Activated naive CD4-positive, alpha-beta T cell treated with anti-CD3 and anti-CD28 coated beads, Interleukin-2, amount 50 U/mL, for 16 hours (primary cell): Measurements from ENCODE around the gene TRAPPC6A.

Experiments used
- DNase-seq: peaks from one replicate; pipeline ENCODE4 v3.0.0-alpha.2; 2020

TRAPPC6A gene, protein sequence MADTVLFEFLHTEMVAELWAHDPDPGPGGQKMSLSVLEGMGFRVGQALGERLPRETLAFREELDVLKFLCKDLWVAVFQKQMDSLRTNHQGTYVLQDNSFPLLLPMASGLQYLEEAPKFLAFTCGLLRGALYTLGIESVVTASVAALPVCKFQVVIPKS

DNA sequence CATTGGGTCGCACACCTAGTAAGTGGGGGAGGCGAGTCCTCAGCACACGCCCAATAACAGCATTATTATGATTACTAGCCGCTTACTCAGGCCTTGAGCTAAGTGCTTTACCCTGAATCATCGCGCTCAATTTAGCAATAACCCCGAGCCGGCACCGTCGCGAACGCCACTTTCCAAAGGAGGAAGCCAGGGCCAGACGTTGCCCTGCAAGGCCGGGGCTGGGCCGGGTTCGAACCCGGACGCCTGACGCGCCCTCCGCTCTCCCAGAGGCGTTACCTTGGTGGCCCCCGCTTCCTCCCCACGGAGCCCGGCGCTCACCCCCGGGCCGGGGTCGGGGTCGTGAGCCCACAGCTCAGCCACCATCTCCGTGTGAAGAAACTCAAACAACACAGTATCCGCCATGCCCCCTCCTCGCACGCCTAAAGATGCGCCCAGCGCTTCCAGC is at the start of gene TRAPPC6A:
TRAPPC6A (minus strand) TSS at position 421 of the 445 bp plus-strand sequence; CDS start at position 402, 19 bp downstream.
- no peak for DNase-seq

DNA sequence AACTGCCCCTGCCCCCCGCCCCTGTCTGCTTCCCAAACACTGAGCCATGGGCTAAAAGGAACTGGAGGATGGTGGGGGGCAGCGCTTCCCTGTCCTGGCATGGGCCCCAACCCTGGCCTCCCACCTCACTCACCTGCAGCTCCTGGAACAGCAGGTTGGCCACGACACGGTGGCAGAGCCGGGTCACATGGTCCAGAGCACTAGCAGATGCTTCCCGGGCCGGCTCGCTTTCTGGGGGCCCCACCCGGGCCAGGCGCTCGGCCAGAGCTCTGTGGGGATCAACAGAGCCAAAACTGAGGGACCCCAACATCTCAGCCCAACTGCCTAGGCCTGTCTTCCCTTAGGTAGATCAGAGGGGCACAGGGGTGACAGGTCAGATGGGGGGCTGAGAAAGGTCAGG is 46.6 kb upstream of the TRAPPC6A start:
- no peak for DNase-seq

DNA sequence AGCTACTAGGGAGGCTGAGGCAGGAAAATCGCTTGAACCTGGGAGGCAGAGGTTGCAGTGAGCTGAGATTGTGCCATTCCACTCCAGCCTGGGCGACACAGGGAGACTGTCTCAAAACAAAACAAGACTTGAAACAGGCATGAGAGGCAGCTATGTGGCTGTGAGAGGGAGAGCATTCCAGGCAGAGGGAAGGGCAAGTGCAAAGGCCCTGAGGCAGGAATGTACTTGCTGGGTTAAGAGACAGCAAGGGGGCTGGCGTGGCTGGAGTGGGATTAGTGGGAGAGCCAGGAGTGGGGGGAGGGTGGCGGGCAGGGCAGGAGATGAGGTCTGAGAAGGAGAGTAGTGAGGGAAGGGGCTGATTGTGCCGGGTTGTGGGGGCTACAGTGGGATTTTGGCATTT is 45.8 kb upstream of the TRAPPC6A start:
- no peak for DNase-seq

DNA sequence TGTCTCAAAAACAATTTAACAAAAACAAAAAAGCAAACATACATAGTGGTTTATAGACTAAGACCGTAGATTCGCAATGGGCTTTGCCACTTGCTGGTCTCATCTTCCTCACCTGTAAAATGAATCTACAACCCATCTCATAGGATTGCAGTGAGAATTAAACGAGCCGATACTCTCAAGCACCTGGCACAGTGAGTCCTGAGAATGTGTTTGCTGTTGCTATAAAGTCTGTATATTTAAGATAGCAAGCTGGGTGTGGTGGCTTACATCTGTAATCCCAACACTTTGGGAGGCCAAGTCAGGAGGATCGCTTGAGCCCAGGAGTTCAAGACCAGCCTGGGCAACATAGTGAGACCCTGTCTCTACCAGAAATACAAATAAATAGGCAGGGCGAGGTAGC is 44.7 kb upstream of the TRAPPC6A start:
- no peak for DNase-seq

DNA sequence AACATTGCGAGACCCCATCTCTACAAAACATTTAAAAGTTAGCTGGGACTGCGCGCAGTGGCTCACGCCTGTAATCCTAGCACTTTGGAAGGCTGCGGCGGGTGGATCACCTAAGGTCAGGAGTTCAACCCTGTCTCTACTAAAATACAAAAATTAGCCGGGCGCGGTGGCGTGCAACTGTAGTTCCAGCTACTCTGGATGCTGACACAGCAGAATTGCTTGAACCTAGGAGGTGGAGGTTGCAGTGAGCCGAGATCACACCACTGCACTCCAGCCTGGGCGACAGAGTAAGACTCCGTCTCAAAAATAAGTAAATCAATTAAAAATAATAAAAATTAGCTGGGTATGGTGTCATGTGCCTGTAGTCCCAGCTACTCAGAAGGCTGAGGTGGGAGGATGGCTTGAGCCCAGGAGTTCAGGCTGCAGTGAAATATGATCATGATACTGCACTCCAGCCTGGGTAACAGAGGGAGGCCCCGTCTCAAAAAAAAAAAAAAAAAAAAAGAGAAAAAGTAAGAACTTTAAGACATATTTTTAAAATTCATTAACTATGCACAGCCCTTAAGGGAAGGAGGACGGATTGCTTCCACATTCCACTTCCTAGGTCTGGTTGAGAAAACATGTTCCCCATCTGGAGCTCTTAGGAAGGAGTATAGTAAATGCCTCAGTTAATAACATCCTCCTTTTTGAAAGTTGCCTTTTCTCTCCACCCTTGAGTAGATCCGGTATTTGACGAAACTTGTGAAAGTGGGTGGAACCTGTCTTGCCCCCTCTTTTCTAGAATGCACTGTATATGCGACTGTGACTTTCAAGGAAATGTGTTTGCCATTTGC is 41.1 kb upstream of the TRAPPC6A start:
- DNase-seq = no peak

DNA sequence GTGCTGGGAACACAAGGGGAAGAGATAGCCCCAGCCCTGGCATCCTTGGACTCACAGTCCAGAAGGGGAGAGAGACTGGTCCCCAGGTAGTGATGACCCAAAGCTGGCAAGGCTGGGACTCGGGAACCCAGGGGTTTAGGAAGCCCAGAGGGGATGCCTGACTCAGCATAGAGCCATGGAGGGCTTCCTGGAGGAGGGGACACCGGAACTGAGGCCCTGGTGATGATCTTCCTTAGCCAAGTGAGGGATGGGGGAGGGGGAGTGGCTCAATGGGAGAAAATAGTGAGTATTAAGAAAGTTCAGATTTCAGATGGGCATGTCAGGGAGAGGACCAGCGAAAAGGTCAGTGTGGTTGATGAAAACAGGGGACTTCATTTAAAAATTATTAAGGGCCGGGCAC is 40.4 kb upstream of the TRAPPC6A start:
- no peak for DNase-seq

DNA sequence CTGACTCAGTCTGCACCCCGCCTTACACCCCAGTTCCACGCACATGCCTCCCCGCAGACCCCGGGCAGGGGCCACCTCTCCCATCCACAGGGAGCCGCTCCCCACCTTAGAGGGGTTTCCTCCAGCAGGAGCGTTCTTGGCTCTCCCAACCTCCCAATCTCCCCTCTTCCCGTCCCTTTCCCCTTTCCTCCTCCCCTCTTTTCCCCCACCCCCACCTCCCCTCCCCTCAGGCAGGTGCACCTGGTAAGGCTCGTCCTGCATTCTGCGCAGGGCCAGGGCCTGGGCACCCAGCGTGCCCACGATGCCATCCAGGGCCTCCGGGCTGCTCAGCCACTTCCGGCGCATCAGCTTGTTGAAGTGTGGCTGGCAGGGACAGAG is 39.9 kb upstream of the TRAPPC6A start:
- DNase-seq = no peak

DNA sequence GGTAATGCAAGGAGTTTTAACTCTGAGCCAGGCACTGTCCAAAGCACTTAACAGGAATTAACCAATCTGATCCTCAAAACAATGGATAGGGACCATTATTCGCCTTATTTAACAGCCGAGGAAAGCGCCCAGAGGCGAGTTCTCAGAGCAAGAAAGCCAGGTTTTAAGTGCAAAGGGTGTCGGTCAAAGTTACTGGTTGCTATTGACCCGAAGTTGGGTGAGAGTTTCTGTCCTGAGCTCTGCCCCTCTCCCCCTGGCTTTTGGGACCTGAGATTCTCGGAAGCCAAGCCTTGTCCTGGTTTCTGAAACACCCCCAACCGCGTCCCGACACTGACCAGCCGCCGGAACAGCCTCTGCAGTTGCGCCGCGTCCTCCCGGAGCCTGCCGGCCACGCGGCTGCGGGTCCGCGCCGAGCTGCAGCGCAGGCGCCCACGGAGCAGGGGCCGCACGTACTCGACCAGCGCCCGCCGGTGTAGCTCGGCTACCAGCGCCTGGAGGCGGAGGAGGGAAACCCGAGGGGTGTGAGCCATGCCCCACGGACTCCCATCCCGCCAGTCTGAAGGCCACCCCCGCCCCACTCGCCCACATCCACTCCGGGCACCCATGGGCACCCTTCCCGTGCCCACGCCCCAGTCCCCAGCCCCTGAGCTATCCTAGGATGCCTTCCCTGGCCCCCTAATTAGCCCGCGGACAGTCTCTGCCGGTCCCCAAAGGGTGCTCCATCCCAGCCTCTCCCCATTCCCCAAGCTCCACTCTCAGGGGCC is 39.3 kb upstream of the TRAPPC6A start:
- no peak for DNase-seq

DNA sequence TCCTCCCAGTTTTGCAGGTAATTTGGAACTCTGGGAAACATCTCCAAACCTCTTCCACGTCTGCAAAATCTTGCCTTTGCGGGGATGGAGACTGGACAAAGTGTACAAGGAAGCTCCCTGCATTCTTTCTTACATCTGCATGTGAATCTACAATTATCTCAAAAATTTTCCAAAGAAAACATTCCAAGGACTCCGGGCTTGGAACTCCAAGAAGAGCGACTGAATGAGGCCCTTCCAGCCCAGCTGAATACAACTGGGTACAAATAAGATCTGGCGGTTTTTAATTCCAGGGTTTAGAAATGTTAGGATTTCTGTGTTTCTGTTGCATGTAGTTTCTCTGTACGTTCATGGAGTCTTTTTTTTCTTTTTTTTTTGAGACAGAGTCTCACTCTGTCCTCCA is 38.6 kb upstream of the TRAPPC6A start:
- no peak for DNase-seq

DNA sequence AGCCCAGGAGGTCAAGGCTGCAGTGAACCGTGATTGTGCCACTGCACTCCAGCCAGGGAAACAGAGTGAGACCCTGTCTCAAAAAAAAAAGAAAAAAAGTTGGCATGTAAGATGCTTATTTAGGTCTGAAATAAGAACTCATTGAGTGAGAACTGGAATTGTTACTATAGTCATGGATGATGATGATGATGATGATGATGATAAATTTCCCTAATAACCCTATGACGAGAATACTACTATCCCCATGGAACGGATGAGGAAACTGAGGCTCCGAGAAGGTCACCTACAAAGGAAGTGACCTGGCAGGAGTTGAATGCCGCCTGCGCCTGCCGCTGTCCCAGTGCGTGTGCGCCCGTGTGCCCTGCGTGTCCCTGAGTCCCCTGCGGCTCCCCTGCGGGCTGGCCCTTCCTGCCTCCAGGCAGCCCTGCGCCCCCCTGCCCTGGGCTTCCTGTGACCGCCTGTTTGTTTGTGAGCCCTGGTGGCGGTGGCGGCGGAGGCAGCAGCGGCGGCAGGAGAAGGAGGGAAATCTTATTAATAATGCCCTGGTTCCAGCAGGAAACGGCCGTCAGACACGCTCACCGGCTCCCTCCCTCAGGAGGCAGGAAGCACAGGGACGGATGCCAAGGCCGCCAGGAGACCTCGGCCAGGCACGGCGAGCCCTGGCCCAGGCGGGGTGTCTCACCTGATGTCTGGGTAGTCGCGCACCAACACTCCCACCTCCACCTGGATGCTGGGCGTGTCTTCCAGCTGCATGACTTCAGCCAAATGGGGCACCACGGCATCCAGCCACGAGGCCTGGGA is 37.6 kb upstream of the TRAPPC6A start:
- DNase-seq = no peak

DNA sequence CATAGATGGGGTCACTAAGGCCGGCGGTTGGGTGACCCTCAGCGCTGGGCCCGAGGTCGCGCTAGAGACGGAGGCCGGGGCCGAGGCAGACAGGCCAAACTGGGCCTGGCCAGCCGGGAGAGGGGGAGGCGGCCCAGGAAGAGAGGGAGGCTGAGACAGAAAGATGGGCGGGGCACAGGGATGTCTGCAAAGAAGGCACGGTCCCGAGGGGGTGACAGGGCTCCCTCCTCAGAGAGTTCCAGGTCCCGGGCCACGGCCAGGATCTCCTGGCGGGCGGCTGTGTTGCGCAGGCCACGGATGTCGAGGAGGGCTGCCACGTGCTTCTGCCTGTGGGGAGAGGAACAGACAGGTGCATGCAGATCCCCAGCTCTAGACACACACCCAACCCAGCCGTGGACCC is 35.0 kb upstream of the TRAPPC6A start:
- no peak for DNase-seq

DNA sequence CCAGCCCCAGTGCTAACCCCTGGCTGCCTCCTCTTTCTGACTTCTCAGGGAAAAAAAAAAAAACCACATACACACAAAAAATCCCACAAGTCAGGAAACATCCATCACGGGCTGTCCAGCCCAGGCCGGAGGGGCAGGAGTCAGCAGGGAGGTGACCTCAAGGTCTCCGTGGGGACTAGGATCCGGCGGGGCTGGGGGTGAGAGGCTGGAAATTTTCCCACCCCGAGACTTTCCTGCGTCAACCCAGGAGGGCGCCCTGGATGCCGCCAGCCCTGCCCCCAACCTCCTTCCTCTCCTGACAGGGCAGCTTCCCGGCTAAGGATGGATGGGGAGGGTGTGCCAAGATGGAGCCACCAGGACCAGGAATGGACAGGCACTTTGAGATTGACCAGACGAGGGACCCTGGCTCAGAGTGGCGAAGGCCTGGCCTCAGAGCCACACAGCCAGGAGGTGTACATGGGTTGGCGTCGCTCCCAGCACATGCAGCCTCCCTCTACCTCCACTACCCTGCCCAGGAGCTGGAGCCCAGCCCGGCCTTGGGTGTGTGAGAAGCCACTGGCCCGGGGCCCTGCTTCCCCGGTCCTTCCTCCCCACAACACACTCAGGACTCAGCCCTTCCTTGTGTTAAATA is 33.8 kb upstream of the TRAPPC6A start:
- DNase-seq = no peak

DNA sequence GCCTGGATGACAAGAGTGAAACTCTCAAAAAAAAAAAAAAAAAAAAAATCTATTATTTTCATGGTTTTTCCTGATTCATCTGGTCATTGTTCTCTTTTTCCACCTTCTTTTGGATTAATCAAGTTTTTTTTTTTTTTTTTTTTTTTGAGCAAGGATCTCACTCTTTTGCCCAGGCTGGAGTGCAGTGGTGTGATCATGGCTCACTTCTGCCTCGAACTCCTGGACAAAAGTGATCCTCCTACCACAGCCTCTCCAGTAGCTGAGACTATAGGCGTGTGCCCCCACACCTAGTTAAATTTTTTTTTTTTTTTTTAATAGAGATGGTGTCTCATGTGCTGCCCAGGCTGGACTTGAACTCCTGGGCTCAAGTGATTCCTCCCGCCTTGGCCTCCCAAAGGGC is 28.3 kb upstream of the TRAPPC6A start:
- DNase-seq = no peak

DNA sequence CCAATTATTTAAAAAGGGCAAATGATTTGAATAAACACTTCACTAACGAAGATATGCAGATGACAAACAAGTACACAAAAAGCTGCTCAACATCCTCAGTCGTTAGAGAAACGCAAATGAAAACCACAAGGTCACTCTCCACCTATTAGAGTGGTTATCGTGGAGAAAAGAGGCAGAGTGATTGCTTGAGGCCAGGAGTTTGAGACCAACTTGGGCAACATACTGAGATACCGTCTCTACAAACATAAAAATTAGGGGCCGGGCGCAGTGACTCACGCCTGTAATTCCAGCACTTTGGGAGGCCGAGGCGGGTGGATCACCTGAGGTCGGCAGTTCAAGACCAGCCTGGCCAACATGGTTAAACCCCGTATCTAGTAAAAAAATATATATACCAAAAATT is 27.8 kb upstream of the TRAPPC6A start:
- no peak for DNase-seq

DNA sequence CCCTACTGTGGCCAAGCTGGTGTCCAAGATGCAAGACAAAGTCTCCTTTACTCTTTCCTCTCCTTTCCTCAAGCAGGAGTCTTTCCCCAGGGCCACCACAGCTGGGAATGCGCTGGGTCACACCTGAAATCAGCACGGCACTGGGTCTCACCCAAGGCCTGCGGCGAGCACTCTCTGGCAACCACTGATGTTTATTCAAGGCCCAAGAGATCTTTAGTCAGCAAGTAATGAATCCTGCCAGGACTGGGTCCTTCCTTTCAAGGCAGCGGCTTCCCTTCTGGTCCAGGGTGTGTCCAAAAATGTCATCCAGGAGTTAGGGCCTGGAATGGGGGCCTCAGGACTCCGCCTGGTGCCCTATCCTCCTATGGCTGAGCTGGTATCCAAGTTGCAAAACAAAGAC is 24.6 kb upstream of the TRAPPC6A start:
- no peak for DNase-seq

DNA sequence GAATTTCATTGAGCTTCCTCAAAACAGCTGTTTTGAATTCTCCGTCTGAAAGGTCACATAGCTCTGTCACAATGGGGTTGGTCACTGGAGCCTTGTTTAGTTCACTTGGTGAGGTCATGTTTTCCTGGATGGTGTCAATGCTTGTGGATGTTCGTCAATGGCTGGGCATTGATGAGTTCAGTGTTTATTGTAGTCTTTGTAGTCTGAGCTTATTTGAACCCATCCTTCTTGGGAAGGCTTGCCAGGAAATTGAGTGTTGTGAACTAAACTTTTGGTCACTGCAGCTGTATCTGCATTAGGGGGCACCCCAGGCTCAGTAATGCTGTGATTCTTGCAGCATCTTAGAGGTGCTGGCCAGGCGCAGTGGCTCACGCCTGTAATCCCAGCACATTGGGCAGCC is 22.5 kb upstream of the TRAPPC6A start:
- DNase-seq = no peak

DNA sequence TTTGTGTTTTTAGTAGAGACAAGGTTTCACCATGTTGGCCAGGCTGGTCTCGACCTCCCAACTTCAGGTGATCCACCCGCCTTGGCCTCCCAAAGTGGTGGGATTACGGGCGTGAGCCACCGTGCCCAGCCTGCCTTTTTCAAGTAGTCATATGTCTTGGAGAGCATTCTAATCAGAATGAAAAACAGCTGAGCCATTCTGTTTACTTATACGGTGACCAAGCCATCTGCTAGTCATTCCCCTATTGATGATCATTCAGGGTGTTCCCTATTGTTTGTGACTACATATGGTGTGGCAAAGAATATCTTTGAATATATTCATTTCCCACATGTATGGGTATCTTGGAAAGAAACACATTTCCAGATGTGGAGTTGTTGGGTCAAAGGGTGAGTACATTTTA is 17.7 kb upstream of the TRAPPC6A start:
- DNase-seq = no peak

DNA sequence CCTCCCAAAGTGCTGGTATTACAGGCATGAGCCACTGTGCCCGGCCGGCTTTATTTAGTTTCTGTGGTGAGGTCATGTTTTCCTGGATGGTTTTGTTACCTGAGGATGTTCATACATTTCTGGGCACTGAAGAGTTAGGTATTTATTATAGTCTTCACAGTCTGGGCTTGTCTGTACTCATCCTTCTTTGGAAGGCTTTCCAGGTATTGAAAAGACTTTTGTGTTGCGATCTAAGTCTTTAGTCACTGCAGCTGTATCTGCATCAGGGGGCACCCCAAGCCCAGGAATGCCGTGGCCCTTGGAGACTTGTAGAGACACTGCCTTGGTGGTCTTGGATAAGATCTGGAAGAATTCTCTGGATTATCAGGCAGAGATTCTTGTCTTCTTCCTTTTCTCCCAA is 13.3 kb upstream of the TRAPPC6A start:
- no peak for DNase-seq

DNA sequence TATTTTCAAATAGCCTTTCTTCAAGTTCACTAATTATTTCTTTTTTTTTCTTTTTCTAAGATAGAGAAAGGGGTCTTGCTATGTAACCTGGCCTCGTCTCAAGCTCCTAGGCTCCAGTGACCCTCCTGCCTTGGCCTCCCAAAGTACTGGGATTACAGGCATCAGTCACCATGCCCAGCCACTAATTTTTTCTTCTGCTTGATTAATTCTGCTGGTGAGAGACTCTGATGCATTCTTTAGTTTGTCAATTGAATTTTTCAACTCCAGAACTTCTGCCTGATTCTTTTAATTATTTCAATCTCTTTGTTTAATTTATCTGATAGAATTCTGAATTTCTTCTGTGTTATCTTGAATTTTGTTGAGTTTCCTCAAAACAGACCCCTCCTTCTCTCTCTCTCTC is 11.9 kb upstream of the TRAPPC6A start:
- no peak for DNase-seq

DNA sequence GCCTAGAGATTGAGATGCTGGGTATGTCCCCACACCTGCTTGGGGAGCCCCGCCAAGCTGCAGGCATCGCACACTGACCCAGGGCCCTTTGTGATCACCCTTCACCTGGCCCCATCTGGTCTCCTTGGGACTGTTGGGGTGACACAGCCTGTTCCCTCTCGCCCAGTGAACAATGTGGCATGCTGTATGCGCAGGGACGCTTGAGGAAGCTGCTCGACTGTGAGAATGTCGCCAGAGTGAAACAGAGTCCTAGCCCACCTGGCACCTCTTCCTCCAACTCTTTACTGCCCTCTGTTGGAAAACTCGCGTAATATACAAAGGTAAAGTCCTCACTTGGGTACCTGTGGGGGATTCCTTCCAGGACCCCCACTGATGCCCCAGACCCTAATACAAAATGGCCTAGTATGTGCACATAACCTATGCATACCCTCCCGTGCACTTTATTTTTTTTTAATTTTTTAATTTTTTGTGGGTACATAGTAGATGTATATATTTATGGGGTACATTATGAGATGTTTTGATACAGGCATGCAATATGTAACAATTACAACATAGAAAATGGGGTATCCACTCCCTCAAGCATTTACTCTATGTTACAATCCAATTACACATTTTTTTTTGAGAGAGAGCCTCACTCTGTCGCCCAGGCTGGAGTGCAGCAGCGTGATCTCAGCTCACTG is 9.5 kb upstream of the TRAPPC6A start:
- no peak for DNase-seq

DNA sequence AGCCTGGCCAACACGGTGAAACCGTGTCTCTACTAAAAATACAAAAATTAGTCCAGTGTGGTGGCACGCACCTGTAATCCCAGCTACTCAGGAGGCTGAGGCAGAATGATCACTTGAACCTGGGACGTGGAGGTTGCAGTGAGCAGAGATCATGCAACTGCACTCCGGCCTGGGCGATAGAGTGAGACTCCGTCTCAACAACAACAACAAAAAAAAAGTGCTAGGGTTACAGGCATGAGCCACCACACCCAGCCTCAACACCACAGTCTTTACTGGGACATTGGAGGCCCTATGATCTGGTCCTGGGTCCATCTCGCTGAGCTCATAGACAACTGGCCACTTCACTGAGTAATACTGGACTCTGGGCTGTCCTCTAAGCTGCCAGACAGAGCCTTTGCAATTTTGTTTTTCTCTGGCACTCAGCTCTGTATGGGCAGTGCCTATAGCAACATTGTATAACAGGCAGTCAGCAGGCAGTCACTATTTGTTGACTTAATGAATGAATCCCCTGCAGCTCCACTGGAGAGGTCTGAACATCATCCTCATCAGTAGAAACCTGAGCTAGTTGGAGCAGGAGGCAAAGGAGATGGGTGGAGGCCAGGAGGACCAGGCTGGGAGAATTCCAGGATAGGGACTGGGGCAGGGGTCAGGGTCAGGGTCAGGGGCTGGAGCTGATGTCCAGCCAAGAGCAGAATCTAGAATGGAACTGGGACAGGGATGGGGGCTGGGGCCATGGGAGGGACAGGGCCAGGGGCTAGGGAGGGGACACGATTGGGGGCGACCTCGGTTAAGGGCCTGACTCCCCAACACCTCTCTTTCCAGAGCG is 8.7 kb upstream of the TRAPPC6A start:
- no peak for DNase-seq
